Measurements from ENCODE around the gene LARP1B.
"Not testable (repeated sequence)": the region's sequence is repeated elsewhere in the genome, so short reads cannot be mapped to it uniquely, and the experiment has no call there.

The LARP1B gene

GRCh38 chr4:128228845-128229795 is 168.0 kb downstream of the LARP1B start:
- no peak for DNase-seq

GRCh38 chr4:128232719-128233118 is 171.6 kb downstream of the LARP1B start:
- DNase-seq: no peak

- DNase-seq: no peak
Observed at GRCh38 chr4:128234836-128235235, 173.7 kb downstream of the LARP1B start.

- no peak for DNase-seq
Observed at GRCh38 chr4:128241019-128241418, 179.9 kb downstream of the LARP1B start.

- DNase-seq: no peak
Observed at GRCh38 chr4:128241425-128241913, 180.4 kb downstream of the LARP1B start.

GRCh38 chr4:128241981-128242380 is 180.9 kb downstream of the LARP1B start:
- no peak for DNase-seq

GRCh38 chr4:128242601-128243000 is 181.5 kb downstream of the LARP1B start:
- no peak for DNase-seq

GRCh38 chr4:128244379-128244778 is 183.3 kb downstream of the LARP1B start:
- DNase-seq: no peak

GRCh38 chr4:128245391-128245790 is 184.3 kb downstream of the LARP1B start:
- DNase-seq: not testable (repeated sequence)

- no peak for DNase-seq
Observed at GRCh38 chr4:128247906-128248305, 186.8 kb downstream of the LARP1B start.

GRCh38 chr4:128249787-128250668 is 188.9 kb downstream of the LARP1B start:
- no peak for DNase-seq

- DNase-seq: no peak
Observed at GRCh38 chr4:128255906-128256305, 194.8 kb downstream of the LARP1B start.

- DNase-seq: no peak
Observed at GRCh38 chr4:128256539-128256938, 195.4 kb downstream of the LARP1B start.

GRCh38 chr4:128258166-128258565 is 197.1 kb downstream of the LARP1B start:
- DNase-seq: not testable (repeated sequence)

- not testable (repeated sequence) for DNase-seq
Observed at GRCh38 chr4:128259889-128260288, 198.8 kb downstream of the LARP1B start.

Data from stimulated activated CD4-positive, alpha-beta T cell treated with anti-CD3 and anti-CD28 coated beads, Interleukin-2, amount 100 ng/mL, for 48 hours (primary cell).